Osteoblast (primary cell): ENCODE results near the gene SRP14. TPM values are rescaled to one million over a fixed set of nuclear protein-coding genes. Genes with fewer than 3 reads are reported as not detected.
A peak's percentile ranks its signal among the peaks of the same experiment; 100 is the strongest.

ENCODE experiments used
- DNase-seq: peaks from one replicate; pipeline ENCODE4 v3.0.0; 2011; ENCODE audit warnings: low spot score, mixed read lengths; ENCODE audit not compliant: insufficient read length; ENCODE audit errors: missing footprints
- H2AFZ ChIP-seq: 2 replicates; pipeline ENCODE4 v1.6.0; 2011; ENCODE audit warnings: mild to moderate bottlenecking, low read length
- H3K27ac ChIP-seq: 2 replicates; pipeline ENCODE4 v1.5.1; 2011; ENCODE audit warnings: mild to moderate bottlenecking, low read depth, low read length, moderate library complexity
- H3K27me3 ChIP-seq: 2 replicates; pipeline ENCODE4 v1.6.0; 2012; ENCODE audit warnings: mild to moderate bottlenecking, control low read depth, inconsistent platforms, low read length, moderate library complexity; ENCODE audit not compliant: insufficient read depth
- H3K36me3 ChIP-seq: 2 replicates; pipeline ENCODE4 v1.5.1; 2011; ENCODE audit warnings: mild to moderate bottlenecking, low read length, control low read depth, moderate library complexity; ENCODE audit not compliant: insufficient read depth
- H3K4me1 ChIP-seq: 2 replicates; pipeline ENCODE4 v1.5.1; 2011; ENCODE audit warnings: mild to moderate bottlenecking, low read length, control low read depth, moderate library complexity; ENCODE audit not compliant: insufficient read depth
- H3K4me2 ChIP-seq: 2 replicates; pipeline ENCODE4 v1.6.0; 2011; ENCODE audit warnings: mild to moderate bottlenecking, low read length; ENCODE audit not compliant: insufficient read depth
- H3K4me3 ChIP-seq: fragments of 200-600 bp; sonication (generic); 3 replicates; pipeline ENCODE4 v1.5.1; 2012; ENCODE audit warnings: mild to moderate bottlenecking, low read length, inconsistent platforms; ENCODE audit not compliant: insufficient read depth
- H3K79me2 ChIP-seq: 2 replicates; pipeline ENCODE4 v1.6.0; 2012; ENCODE audit warnings: mild to moderate bottlenecking, low read length, control low read depth, inconsistent platforms; ENCODE audit not compliant: insufficient read depth
- H3K9me3 ChIP-seq: 2 replicates; pipeline ENCODE4 v1.5.1; 2011; ENCODE audit warnings: low read depth, low read length, control low read depth
- H4K20me1 ChIP-seq: 2 replicates; pipeline ENCODE4 v1.6.0; 2012; ENCODE audit warnings: mild to moderate bottlenecking, low read length, control low read depth; ENCODE audit not compliant: insufficient read depth
- total RNA-seq: library from RNA; depleted of rRNA; stranded (reverse); fragments of >200 nt; gene quantifications from 2 replicates; pipeline ENCODE4 v1.2.3, GENCODE V29; 2012
- TF ChIP-seq, protein P1 (sequence below): IDR thresholded peaks from 2 replicates; pipeline ENCODE4 v1.5.1; 2011; ENCODE audit warnings: mild to moderate bottlenecking, low read depth, low read length, moderate library complexity; ENCODE audit errors: extremely low read depth

Gene SRP14
- total RNA-seq, 1 donor = 81.4 TPM

DNA sequence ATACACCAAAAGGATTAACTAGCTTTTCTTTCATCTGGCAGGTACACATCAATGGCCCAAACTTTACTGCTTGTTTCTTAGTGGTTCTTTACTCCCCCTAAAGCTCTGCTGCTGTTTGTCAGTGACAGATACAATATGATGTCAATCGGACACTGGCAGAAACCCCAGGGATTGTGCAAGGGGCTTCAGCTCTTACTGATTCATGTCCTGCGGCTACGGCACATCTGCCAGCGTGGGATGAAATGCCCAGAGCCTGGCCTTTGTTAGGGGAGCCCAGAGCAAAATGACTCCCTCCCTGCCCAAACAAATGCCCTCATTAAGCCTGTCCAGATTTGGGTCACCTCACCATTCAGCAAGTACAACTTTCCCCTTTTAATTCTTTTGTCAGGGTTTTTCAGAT is 28.3 kb downstream of the SRP14 start:
- peak overlapping the region; percentile 38 for H3K27ac ChIP-seq
- TF ChIP-seq, protein P1, sequence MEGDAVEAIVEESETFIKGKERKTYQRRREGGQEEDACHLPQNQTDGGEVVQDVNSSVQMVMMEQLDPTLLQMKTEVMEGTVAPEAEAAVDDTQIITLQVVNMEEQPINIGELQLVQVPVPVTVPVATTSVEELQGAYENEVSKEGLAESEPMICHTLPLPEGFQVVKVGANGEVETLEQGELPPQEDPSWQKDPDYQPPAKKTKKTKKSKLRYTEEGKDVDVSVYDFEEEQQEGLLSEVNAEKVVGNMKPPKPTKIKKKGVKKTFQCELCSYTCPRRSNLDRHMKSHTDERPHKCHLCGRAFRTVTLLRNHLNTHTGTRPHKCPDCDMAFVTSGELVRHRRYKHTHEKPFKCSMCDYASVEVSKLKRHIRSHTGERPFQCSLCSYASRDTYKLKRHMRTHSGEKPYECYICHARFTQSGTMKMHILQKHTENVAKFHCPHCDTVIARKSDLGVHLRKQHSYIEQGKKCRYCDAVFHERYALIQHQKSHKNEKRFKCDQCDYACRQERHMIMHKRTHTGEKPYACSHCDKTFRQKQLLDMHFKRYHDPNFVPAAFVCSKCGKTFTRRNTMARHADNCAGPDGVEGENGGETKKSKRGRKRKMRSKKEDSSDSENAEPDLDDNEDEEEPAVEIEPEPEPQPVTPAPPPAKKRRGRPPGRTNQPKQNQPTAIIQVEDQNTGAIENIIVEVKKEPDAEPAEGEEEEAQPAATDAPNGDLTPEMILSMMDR = no peak
- no peak overlapping the region for H2AFZ ChIP-seq
- H3K79me2 ChIP-seq = no peaks in the 10 kb centered on the region
- no peak for DNase-seq
- H3K4me2 ChIP-seq = no peak overlapping the region
- no peaks in the 10 kb centered on the region for H4K20me1 ChIP-seq
- H3K36me3 ChIP-seq = peaks cover 81% of the 10 kb centered on the region
- H3K27me3 ChIP-seq = no peaks in the 10 kb centered on the region
- H3K4me1 ChIP-seq = peaks cover 20% of the 10 kb centered on the region
- no peak overlapping the region for H3K4me3 ChIP-seq
- H3K9me3 ChIP-seq = peaks cover 4% of the 10 kb centered on the region

DNA sequence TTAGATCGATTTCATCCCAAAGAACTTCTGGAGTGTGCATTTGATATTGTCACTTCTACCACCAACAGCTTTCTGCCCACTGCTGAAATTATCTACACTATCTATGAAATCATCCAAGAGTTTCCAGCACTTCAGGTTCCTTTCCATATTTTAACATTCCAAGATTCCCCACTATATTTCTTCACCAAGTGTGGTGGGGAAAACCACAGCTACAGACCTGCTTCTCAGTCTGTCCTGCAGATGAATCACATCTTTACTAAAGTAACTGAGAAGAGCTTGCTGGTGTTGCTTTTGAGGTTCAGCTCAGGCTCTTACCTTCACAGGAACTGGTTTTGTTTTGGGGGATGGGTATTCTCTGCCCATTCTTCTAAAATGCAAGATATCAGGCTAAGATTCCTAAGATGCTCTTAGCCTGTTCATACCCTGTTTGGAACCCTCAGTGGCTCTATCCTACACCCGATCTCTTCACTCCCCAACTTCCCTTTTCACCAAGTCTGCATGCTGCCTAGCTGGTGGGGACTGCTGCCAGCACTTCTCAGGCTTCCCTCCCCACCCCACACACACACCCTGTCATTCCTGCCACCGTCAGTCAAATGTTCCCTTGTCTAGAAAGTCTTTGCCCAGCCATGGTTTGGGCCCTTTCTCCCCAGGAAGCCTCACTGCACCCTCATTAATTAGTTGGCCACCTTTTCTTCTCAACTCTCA is 30.8 kb downstream of the SRP14 start:
- Histone ChIP-seq H3K4me3 (no peak overlapping the region), H3K27ac (no peak overlapping the region), H2AFZ (no peak overlapping the region), H3K79me2 (no peaks in the 10 kb centered on the region), H3K36me3 (peaks cover 72% of the 10 kb centered on the region), H3K9me3 (no peaks in the 10 kb centered on the region), H3K4me2 (no peak overlapping the region), H3K4me1 (peaks cover 20% of the 10 kb centered on the region), H4K20me1 (no peaks in the 10 kb centered on the region), H3K27me3 (no peaks in the 10 kb centered on the region)
- TF ChIP-seq, protein P1 = no peak
- DNase-seq = no peak

DNA sequence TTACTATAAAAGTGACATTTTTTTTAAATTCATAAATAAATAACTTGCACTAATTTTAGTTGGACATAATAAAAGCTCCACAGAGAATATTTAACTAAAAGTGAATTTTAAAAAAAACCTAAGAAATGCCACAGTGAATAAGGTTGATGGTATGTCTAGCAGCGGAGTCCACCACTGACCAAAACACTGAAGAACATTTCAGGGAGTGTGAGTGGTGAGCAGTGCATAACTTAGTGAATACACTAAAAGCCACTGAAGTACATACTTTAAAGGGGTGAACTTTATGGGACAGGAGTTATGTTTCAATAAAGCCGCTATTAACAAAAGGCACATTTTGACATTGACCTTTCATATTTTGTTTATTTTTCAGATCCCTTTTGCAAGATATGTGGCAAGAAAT is 32.3 kb downstream of the SRP14 start:
- Histone ChIP-seq H3K27ac (peak overlapping the region; percentile 52), H3K4me2 (no peak overlapping the region), H3K4me1 (peaks cover 24% of the 10 kb centered on the region), H2AFZ (no peak overlapping the region), H3K36me3 (peaks cover 71% of the 10 kb centered on the region), H3K4me3 (no peak overlapping the region), H3K9me3 (no peaks in the 10 kb centered on the region), H3K79me2 (no peaks in the 10 kb centered on the region), H4K20me1 (no peaks in the 10 kb centered on the region), H3K27me3 (no peaks in the 10 kb centered on the region)
- peak; percentile 37 for DNase-seq
- TF ChIP-seq, protein P1 = no peak

DNA sequence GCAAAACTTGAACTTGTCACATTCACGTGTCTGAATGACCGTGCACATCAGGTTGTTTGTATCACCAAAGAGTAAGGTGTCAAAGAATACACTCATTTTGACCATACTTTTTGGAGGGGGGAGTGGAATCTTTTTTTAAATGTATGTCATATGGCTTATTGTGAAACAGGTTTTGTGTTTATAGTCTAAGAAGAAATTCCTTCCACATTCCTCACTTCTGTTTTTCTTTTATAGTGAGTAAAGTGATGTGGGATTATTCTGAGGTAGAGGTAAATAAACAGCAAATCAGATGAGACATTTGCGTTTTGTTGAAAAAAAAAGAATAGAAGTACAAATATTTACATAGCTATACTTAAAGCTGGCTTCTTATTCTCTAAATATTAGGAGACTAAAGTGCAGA is 33.0 kb downstream of the SRP14 start:
- Histone ChIP-seq H2AFZ (no peak overlapping the region), H3K36me3 (peaks cover 71% of the 10 kb centered on the region), H3K4me1 (peaks cover 24% of the 10 kb centered on the region), H3K4me3 (no peak overlapping the region), H3K79me2 (no peaks in the 10 kb centered on the region), H3K4me2 (no peak overlapping the region), H4K20me1 (no peaks in the 10 kb centered on the region), H3K27ac (peak overlapping the region; percentile 52), H3K9me3 (no peaks in the 10 kb centered on the region), H3K27me3 (no peaks in the 10 kb centered on the region)
- TF ChIP-seq, protein P1 = no peak
- peak; percentile 48 for DNase-seq
